ENCODE results near the gene LCLAT1. TPM values are rescaled to one million over a fixed set of nuclear protein-coding genes. Genes with fewer than 3 reads are reported as not detected.

LCLAT1 gene
- total RNA-seq, 2 donors from 2014 or later = 30.2 to 34.2 TPM

GRCh38 chr2:30463535-30463934 is 16.5 kb downstream of the LCLAT1 start:
- no peaks in the 10 kb centered on the region for H3K4me1 ChIP-seq (ENCODE audit: control insufficient read depth, insufficient read depth, low read length)
- Mint-ChIP-seq H3K9me3 (peaks cover 14% of the 10 kb centered on the region), H3K27ac (no peak overlapping the region), H3K27me3 (ENCODE audit: insufficient read depth) (no peaks in the 10 kb centered on the region), H3K36me3 (ENCODE audit: low read depth) (peaks cover 14% of the 10 kb centered on the region), H3K4me1 (peaks cover 17% of the 10 kb centered on the region), H3K4me3 (no peak overlapping the region)
- H3K9ac ChIP-seq (ENCODE audit: extremely low read depth, low read length, poor library complexity, severe bottlenecking) = no peak overlapping the region
- WGBS, 2 experiments (ENCODE audit: insufficient coverage in 1 of 2, insufficient read length in 1 of 2) = 50% methylated on average over 2 of the region's 2 CpGs; no CpG with 5 or more reads in 1 of the 2 experiments
- no peak for TF ChIP-seq CTCF (conservative IDR thresholded peaks at IDR 0.05)
- DNase-seq = no peak
- H3K27ac ChIP-seq (ENCODE audit: low read depth, low read length) = no peak overlapping the region
- H3K36me3 ChIP-seq (ENCODE audit: control insufficient read depth, insufficient read depth, low read length) = peaks cover 3% of the 10 kb centered on the region
- no peak overlapping the region for H3K4me3 ChIP-seq (ENCODE audit: low read length)
- H3K9me3 ChIP-seq (ENCODE audit: control insufficient read depth, low read length) = no peaks in the 10 kb centered on the region
- no peaks in the 10 kb centered on the region for H3K27me3 ChIP-seq (ENCODE audit: control insufficient read depth, insufficient read depth, low read length, poor library complexity, severe bottlenecking)

- WGBS, 2 experiments (ENCODE audit: insufficient coverage in 1 of 2, insufficient read length in 1 of 2) = 71 to 92% methylated on average over 1 to 4 of the region's 4 CpGs
- Mint-ChIP-seq H3K9me3 (peaks cover 14% of the 10 kb centered on the region), H3K36me3 (ENCODE audit: low read depth) (peaks cover 14% of the 10 kb centered on the region), H3K4me3 (no peak overlapping the region), H3K27ac (peak overlapping the region; percentile 5), H3K4me1 (peaks cover 10% of the 10 kb centered on the region), H3K27me3 (ENCODE audit: insufficient read depth) (no peaks in the 10 kb centered on the region)
- Histone ChIP-seq H3K27me3 (ENCODE audit: control insufficient read depth, insufficient read depth, low read length, poor library complexity, severe bottlenecking) (no peaks in the 10 kb centered on the region), H3K9me3 (ENCODE audit: control insufficient read depth, low read length) (no peaks in the 10 kb centered on the region), H3K9ac (ENCODE audit: extremely low read depth, low read length, poor library complexity, severe bottlenecking) (no peak overlapping the region), H3K36me3 (ENCODE audit: control insufficient read depth, insufficient read depth, low read length) (peaks cover 1% of the 10 kb centered on the region), H3K4me3 (ENCODE audit: low read length) (no peak overlapping the region), H3K4me1 (ENCODE audit: control insufficient read depth, insufficient read depth, low read length) (no peaks in the 10 kb centered on the region), H3K27ac (ENCODE audit: low read depth, low read length) (peak overlapping the region; percentile 49)
- no peak for TF ChIP-seq CTCF (conservative IDR thresholded peaks at IDR 0.05)
- no peak for DNase-seq
Observed at GRCh38 chr2:30464544-30465170, 17.6 kb downstream of the LCLAT1 start.

GRCh38 chr2:30465171-30465545 is 18.1 kb downstream of the LCLAT1 start:
- Mint-ChIP-seq H3K36me3 (ENCODE audit: low read depth) (peaks cover 17% of the 10 kb centered on the region), H3K4me1 (peaks cover 10% of the 10 kb centered on the region), H3K27ac (peak overlapping the region; percentile 5), H3K27me3 (ENCODE audit: insufficient read depth) (no peaks in the 10 kb centered on the region), H3K9me3 (peaks cover 14% of the 10 kb centered on the region), H3K4me3 (no peak overlapping the region)
- Histone ChIP-seq H3K4me3 (ENCODE audit: low read length) (no peak overlapping the region), H3K36me3 (ENCODE audit: control insufficient read depth, insufficient read depth, low read length) (no peaks in the 10 kb centered on the region), H3K4me1 (ENCODE audit: control insufficient read depth, insufficient read depth, low read length) (no peaks in the 10 kb centered on the region), H3K9ac (ENCODE audit: extremely low read depth, low read length, poor library complexity, severe bottlenecking) (no peak overlapping the region), H3K27ac (ENCODE audit: low read depth, low read length) (peak overlapping the region; percentile 49), H3K27me3 (ENCODE audit: control insufficient read depth, insufficient read depth, low read length, poor library complexity, severe bottlenecking) (no peaks in the 10 kb centered on the region), H3K9me3 (ENCODE audit: control insufficient read depth, low read length) (no peaks in the 10 kb centered on the region)
- 80 to 83% methylated on average over 2 to 3 of the region's 3 CpGs for WGBS, 2 experiments (ENCODE audit: insufficient coverage in 1 of 2, insufficient read length in 1 of 2)
- no peak for DNase-seq
- TF ChIP-seq CTCF (conservative IDR thresholded peaks at IDR 0.05) = peak; percentile 34

Data from endodermal cell (in vitro differentiated cells).